Stimulated activated CD4-positive, alpha-beta T cell treated with anti-CD3 and anti-CD28 coated beads, Interleukin-4, amount 100 ng/mL, for 48 hours (primary cell): Measurements from ENCODE around the gene WNT11.

ENCODE experiments used
- DNase-seq, 2 donors: peaks; one replicate each; pipeline ENCODE4 v3.0.0-alpha.2; 2020; ENCODE audit warnings: low read depth in 2 of 2

WNT11 gene

DNA sequence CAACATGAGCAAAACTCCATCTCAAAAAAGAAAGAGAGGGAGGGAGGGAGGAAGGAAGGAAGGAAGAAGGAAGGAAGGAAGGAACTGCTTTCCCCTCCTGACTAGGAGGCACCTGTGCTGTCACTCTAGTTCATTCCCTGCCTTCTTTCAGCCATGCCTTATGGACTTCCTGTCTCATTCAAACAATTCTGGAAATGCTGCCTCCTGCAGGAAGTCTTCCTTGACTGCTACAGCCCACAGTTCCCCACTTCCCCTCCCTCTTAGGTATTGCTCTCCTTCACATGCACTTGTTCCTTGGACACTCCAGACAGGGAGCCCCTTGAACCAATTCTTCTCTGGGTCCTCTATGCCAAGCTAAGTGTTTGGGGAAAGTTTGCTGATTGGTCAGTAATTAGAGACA lies 31.6 kb upstream of the WNT11 start:
- DNase-seq, result no peak

DNA sequence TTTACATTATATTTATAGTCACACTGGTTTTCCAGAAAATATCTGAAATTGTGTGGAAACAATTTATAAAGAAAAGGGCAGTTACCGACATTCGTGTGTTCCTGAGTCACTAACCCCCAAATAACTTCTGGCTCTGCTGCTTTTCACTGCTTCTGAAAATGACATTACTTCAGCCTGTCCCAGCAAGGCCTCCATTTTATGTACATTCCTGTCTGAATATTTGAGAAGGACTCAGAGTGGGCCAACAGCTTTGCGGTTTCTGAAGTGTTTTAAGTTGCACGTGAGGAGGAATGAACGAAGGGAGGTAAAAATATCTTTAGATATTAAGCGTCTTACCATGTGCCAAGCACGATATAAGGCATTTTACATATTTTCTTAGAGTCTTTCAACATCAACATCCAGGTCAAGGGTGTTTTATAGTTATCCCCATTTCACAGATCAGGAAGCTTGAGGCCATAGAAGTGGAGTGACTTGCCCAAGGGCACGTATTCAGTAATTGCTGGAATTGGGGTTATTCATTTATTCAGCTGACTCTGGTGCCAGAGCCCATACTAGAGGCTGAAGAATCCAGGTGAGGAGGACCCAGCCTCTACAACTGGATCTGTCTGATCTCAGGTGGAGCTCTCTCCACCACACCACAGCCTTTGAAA lies 30.8 kb upstream of the WNT11 start:
- DNase-seq, result no peak

DNA sequence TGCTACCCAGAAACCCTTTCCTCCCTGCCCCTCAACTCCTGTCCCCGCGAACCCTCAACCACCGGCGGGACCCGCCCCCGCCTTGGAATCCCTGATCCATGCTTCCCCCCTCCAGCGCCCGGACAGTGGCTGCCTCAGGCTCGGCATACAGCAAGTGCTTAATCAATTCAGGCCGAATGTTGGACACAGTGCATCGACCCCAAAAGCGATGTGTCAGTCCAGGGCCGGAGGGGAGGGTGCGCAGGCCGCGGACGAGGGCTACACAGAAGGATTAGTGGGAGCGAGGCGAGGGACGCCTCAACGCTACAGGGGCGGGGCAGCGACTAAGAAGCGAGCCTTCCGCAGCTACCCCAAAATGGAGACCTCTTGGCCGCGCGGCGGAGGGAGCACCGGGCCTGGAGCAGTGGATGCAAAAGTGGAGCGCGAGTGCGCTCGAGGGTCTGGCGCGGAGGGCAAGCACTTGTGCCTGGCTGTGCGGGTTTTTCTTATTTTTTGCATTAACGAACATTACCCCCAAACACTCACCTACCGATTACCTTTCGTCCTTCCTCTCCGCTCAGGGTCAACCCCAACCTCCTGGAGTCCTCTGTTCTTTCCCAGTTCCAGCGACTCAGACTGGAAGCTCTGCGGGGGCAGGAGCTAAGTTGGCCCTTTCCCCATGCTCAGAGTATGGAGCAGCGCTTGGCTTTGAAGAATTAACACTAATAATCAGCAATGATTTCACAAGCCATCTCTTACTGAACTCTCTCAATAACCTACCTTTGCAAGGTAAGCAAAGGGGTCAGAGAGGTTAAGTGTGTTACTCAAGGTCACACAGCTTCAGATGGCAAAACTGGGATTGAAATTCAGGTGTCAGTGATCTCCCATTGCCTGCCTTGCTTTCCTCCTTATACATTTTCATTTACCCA lies 30.0 kb upstream of the WNT11 start:
- peak in 1 of 2 donors; percentile 40 for DNase-seq

DNA sequence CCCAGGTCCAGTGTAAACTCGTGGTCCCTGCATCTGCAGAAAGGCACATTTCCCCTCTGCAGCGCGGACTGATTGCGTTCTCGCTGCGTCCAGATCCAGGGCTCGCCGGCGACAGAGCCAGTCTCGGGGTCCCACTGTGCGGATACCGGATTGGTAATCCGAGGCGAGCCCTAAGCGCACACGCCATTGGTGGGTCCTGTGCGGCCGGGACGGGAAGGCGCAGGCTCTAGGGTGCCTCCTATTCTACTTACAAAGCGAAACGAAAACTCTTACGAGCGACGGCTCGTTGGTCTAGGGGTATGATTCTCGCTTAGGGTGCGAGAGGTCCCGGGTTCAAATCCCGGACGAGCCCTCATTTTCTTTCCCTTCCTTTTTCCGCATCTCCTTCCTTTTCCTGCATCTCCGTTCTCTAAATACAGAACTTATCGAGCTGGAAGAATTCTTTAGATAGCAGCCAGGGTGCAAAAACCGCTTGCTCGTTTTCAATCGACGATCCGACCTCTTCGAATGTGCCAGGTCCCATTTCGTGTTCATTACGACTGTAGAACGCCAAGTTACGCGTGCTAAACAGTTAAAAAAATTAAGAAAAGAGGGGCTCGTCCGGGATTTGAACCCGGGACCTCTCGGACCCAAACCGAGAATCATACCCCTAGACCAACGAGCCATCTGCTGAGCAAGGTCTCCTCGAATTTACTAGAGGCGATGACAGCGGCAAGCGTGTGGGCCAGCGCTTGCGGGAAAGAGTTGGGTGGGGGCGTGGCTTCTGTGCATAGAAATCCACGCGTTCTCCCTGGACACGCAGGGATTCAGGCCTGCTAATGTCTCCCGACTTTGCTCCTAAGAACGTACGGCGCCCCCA lies 29.2 kb upstream of the WNT11 start:
- DNase-seq, result peak; percentile 80 to 90

DNA sequence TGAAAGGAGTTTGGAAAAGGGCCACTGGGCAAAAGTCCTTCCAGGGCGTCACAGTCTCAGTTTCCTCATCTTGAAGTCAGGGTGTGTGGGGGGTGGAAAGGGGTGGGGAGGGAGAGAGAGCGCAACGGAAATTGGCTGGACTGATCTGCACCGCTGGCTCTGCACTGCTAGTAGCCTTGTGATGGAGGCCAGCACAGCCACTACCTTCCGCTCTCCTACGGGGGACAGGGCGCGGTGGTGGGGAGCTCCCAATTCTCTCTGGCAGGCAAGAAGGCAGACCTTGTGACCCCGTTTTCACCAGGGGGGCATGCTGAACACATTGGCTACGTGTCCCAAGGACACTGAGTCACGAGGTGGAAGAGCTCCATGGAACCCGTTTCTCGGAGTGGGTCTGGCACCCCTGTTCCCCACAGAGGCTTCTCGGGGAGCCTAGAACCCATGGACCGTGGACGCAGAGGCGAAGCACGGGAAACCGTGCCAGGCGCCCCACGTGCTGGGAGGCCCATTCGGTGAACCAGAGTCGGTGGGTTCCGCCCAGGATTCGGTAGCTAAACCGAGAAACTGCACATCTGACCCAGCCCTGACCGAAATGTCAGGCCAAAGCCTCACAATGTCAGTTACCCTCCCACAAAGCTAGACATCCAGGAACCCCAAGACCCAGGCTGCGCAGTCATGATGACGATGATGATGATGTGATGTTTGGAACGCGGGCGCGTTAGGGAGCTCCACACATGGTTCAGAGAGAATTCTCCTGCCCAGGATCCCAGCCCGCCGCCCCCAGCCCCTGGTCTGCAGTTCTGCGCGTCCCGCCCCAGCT lies 28.3 kb upstream of the WNT11 start:
- no peak for DNase-seq

DNA sequence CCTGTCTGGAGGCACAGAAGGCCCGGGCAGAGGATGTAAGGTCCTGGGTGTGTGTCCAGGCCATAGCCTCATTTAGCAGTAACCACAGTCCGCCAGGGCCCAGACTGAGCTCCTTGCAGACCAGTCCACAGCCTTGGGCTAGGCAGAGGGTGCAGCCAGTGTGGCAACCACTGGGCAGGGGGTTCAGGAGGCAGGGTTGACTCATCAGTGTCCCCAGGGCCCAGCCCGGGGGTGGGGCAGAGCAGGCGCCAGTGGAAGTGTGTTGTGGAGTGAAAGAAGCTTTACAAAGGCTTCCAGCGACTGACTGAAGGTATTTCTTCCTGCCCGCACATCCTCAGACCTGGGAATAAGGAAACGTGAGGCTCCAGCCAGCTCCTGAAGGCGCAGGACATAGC lies 27.7 kb upstream of the WNT11 start:
- no peak for DNase-seq

DNA sequence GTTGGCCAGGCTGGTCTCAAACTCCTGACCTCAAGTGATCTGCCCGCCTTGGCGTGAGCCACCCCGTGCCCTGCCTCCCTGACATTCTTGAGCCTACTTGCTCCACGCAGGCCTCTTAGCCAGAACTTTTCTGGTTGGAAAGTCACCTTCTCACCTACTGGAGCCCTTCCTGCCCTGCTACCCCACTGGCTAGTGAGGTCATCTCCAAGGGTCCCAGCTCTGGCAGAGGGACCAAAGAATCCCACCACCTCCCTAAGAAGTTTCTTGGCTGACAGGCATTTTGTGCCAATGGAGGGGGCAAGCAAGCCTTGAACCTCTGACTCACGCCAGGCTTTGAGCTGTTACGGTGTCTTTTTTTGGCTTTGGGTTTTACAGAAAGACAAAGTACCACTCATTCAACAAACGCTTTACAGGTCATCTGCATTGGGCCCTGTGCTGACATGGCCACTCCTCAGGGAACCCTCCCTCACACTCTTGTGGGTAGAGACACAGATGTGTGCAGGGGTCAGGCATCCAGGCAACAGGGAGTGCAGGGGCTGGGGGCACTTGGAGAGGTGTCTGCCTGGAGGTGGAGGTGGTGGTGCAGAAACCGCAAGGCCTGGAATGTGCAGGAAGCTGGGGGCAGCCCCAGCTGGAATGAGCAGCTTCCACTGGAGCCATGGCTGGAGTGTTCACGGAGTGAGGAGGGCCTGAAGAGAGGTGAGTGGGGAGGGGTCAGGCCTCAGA lies 27.1 kb upstream of the WNT11 start:
- DNase-seq, result no peak

DNA sequence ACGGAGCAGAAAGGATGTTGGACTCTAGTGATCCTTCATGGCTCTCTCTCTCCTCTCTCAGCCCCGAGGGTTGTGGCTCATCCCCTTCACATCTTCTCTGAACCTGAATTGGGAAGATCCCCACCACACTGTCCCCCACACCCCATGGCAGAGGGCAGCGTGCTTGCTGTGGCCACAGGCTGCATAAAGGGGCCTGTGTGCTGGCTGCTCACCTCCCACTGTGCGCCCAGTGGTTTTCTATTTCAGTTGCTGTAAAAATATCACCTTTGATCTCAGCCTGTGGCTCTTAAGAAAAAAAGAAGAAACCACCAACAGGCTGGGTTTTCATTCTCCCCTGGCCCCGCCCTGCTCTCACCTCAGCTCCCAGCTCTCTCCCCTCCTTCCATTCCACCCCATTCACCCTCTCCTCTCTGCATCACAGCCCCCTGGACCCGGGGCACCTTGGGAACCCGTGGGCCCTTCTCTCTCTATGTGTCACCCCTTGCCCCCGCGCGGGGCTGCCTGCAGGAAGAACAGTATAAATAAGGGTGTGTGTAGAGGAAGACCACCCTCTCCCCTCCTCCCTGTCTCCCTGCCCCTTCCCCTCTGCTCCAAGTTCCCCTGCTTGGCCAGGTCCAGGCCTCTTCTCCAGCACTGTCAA lies 25.8 kb upstream of the WNT11 start:
- no peak for DNase-seq

DNA sequence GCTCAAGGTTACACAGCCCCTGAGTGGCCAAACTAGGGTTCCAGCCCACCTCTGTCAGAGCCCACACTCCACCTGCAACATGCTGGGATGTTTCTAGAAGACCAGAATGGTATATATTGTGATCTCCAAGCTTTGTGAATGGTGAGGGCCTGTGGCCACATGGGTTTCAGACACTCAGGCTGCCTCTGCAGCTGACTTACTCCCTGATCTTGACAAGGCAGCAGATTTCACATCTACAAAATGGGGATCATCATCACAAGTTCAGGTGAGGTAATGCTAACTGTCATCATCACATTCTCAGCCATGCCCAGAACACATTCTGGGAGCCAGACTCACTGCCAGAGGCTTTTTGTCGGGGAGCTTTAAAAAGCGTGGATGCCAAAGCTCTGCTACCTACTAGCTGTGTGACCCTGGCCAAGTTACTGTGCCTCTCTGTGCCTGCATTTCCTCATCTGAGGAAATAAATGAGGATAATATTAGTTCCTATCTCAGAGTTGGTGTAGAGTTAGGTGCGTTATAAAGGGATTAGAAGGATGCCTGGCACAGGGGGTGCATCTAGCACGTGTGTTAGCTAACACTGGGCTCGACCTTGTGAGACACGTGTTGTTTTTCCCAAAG lies 24.9 kb upstream of the WNT11 start:
- DNase-seq, result no peak

DNA sequence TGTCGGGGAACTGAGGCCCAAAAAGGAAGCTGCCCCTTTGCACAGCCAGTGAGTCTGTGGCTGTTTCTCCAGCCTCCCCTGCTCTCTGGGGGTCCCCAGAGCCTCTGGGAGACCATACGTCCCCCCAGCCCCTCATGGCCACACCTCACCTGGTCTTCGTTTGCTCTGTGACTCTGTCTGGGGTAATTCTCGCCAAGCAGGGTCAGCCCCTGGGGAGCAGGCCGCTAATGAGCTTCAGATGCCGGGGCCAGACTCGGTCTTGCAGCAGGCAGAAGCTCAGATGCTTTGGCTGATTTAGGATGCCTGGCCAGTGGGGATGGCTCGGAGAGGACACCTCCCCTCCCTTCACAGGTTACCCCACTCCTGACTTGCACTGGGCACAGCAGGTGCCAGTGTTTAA lies 24.1 kb upstream of the WNT11 start:
- no peak for DNase-seq

DNA sequence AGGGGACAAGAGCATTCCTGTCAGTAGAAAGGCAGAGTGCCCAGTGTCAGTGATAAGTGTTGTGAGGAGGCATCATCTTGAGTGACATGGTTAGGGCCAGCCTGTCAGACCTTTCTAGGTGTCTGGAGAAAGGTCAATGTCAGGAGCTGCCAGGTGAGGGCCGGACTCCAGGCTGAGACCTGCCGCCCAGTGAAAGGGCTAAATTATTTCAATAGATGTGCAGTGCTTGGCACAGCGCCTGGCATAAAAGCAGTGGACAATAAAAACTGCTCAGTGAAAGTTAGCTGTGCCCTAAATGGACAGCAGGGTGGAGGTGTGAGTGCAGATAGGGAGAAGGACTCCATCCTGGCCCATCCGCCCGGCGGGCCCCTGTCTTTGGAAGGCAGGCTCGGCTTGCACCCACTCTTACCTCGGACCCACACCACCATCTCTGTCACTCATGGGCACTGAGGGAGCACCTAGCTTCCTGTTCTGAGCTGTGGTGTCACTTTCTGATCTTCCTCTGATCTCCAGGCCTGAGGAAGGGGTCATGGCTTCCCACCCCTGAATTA lies 23.5 kb upstream of the WNT11 start:
- no peak for DNase-seq

DNA sequence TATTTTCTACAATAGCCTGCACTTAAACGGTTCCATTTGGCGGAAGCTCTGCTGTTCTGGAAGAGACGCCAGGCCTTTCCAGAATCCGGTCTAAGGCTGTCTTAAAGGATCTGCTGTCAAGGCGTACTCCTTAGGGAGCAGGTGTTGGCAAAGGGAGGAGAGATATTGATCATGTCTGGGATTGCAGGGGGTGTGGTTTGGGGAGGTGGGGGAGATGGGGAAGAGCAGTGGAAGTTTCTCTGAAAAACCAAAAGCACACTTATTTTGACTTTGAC lies 22.5 kb upstream of the WNT11 start:
- DNase-seq, result no peak

DNA sequence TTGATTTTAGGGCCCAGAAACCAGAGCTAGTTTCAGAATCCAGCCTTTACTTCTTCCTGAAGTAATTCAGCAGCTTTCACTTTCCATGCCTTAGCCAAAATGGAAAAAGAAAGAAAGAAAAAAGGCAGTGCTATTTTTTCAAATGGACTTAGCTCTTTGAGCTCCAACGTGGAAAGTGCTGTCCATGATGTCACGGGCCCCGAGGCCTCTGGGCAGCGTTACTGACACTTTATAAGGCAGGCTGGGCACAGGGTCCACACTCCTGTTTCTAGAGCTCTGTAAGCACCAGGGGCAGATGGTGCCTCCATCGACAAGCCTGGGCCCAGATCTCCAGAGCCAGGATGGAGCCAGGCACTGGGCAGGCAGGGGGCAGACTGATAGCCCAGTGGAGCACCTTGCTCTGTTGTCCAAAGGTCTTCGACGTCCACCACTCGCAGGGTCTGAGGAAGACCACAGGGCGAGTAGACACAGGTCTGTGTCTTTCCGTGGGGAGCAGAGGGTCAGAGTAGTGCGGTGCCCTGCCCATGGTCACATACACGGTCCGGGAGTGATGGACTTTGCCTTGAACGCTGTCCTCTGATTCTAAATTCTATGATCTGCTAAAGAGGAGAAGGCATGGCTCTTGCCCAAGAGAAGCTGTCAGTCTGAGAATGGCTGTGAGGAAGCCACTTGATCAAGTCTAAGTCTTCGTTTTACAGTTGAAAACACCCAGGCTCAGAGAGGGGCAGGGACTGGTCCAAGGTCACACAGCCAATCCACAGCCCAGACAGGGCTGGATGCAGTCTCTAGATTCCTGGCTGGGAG lies 22.0 kb upstream of the WNT11 start:
- no peak for DNase-seq

DNA sequence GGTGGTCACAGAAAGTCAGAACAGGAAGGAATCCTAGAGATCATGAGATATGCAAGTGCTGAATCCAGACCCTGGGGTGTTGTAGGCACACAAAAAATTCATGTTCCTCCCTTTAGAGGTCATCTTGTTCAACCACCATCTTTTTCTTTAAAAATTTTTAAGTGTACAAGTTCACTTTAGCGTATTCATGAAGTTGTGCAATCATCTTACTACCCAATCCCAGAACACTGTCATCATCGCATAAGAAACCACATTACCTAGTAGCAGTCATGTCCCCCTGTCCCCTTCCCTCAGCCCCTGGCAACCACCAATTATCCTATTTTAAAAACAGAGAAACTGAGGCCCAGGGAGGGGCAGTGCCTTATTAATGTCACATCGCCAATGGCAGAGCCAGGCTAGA lies 20.3 kb upstream of the WNT11 start:
- DNase-seq, result no peak

DNA sequence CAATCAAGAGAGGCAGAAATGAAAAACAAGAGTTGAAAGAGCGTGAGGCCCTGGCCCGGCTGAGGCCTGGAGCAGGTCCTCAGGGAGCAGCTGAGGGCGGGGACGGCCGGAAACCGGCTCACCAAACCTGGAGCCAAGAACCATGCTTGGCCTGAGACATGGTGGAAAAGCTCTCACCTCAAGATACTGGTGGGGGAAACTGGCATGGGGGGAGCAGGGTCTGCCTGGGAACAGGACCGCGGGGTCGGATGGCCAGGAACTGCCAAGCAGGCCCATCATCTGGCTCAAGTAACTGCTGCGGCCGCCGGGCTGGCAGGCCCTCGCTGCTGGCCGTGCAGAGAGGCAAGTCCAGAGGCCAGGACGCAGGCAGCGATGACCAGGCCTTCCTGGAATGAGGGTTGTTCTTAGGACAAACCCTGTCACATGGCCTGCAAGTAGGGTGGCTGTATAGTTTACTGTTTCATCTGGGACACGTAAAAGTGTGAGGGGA lies 18.9 kb upstream of the WNT11 start:
- no peak for DNase-seq

DNA sequence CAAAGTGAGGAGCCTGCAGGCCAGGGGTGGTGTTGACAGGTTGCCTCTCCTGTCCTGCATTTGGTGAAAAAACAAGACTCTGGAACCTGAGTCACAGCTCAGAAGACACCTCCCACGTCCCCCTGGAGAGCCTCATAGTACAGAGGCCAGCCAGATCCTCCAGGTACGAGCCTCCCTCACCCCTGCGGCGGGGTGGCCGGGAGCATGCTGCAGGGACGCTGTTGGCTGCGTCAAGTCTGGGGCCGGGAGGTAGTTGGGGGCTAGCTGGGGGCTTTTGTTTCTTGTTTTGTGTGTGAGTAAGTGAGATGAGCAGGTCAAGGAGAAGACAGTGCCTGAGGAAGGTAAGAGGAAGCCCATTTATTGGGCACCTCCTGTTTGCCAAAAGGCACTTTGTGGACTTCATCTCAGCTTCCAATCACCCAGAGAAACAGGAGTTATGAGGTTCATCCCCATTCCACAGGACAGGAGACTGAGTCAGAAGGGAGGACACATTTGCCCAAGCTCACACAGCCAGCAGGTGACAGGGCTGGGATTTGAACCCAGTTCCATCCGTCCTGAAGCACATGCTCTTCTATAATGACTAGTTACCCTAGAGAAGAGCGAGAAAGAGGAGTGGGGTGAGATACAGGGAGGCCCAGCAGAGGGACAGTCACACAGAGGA lies 18.3 kb upstream of the WNT11 start:
- DNase-seq, result no peak

DNA sequence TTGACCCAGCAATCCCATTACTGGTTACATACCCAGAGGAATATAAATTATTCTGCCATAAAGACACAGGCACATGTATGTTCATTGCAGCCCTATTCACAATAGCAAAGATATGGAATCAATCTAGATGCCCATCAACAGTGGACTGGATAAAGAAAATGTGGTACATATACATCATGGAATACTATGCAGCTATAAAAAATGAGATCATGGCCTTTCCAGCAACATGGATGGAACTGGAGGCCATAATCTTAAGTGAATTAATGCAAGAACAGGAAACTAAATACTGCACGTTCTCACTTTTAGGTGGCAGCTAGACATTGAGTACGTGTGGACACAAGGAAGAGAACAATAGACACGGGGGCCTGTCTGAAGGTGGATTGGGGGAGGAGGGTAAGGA lies 15.1 kb upstream of the WNT11 start:
- no peak for DNase-seq

DNA sequence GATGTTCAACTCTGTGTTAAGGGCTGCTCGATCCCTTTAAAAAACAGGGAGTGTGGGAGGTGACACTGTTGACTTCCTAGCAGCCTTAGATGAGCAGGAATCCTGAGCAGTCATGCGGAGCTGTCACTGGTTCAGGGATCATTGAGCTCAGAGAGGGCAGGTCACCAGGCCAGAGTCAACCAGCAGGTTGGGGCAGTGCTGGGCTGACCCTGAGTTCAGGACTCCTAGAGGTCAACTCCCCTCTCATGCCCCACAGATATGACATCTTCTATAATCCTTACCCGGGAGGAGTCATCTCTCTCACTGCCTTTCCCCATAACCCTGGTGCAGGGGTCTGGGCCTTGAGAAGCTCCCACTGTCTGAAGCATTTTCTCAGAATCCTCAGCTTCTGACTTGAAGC lies 12.9 kb upstream of the WNT11 start:
- no peak for DNase-seq
